ENCODE results near the gene FABP2. TPM values are rescaled to one million over a fixed set of nuclear protein-coding genes. Genes with fewer than 3 reads are reported as not detected.

Gene FABP2
- total and polyA plus RNA-seq, 9 donors: 0.11 to 0.60 TPM; not detected in 7

DNA sequence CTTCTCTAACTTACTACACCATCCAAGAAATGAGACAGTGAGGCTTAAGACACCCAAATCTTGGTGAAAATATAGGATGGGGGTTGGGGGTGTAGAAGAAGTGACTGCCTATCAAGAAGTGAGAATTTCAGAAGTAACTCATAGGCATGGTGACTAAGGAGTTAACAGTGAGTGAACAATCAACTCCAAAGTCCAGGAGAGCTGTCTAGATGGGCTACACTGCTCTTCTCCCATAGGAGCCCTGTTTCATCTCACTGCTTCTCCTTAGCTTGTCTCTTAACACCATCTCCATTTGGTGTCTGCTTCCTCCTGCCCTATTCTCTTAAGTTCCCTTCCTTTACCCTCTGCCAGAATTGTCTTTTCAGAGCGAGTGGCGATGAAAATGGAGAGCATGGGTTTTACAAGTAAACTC lies 22.7 kb downstream of the FABP2 start:
- peaks cover 6% of the 10 kb centered on the region for H3K4me1 ChIP-seq (ENCODE audit: insufficient read depth)
- no peaks in the 10 kb centered on the region for H3K27me3 ChIP-seq
- intact Hi-C loops (cut with DNase I): loop anchor here in 3 of 4 donors (10.0 kb wide), 2 partner anchors 314 to 564 kb away; no protein-coding TSS in a partner anchor
- no peak for DNase-seq
- 1 to 3% (median 1%) methylated on average over 2 of the region's 2 CpGs for WGBS, 3 donors
- no peak overlapping the region for H3K27ac ChIP-seq
- TF ChIP-seq EP300 (IDR thresholded peaks at IDR 0.05): no peak
- TF ChIP-seq, protein P1, sequence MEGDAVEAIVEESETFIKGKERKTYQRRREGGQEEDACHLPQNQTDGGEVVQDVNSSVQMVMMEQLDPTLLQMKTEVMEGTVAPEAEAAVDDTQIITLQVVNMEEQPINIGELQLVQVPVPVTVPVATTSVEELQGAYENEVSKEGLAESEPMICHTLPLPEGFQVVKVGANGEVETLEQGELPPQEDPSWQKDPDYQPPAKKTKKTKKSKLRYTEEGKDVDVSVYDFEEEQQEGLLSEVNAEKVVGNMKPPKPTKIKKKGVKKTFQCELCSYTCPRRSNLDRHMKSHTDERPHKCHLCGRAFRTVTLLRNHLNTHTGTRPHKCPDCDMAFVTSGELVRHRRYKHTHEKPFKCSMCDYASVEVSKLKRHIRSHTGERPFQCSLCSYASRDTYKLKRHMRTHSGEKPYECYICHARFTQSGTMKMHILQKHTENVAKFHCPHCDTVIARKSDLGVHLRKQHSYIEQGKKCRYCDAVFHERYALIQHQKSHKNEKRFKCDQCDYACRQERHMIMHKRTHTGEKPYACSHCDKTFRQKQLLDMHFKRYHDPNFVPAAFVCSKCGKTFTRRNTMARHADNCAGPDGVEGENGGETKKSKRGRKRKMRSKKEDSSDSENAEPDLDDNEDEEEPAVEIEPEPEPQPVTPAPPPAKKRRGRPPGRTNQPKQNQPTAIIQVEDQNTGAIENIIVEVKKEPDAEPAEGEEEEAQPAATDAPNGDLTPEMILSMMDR (IDR thresholded peaks at IDR 0.05): no peak
- no peak for TF ChIP-seq POLR2A (IDR thresholded peaks at IDR 0.05)
- no peaks in the 10 kb centered on the region for H3K36me3 ChIP-seq
- peak overlapping the region; percentile 47 for H3K4me3 ChIP-seq
- no peaks in the 10 kb centered on the region for H3K9me3 ChIP-seq

DNA sequence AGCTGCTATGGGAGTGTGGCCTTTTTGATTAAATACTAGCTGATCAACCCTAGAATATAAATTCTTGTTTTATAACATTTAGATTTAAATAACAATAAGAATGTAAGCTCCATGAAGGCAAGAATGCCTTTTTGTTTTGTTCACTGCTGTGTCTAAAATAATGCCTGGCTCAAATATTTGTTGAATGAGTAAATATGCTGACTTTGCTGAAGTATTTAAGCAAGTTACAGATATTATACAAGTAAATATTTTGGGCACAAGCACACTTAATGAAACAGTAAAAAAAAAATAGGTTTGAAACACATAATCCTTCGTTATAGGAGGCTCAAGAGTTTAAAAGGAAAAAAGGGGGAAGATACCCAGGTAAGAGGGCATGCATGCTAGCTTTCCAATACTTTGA lies 24.1 kb downstream of the FABP2 start:
- H3K27ac ChIP-seq: no peak overlapping the region
- no peaks in the 10 kb centered on the region for H3K9me3 ChIP-seq
- no peak for DNase-seq
- no peak overlapping the region for H3K4me3 ChIP-seq
- intact Hi-C loops (cut with DNase I): loop anchor here in 3 of 4 donors (10.0 kb wide), 2 partner anchors 313 to 563 kb away; no protein-coding TSS in a partner anchor
- no peak for TF ChIP-seq EP300 (IDR thresholded peaks at IDR 0.05)
- no peak for TF ChIP-seq POLR2A (IDR thresholded peaks at IDR 0.05)
- TF ChIP-seq, protein P1 (IDR thresholded peaks at IDR 0.05): no peak
- 83 to 93% (median 87%) methylated on average over 1 of the region's 1 CpG for WGBS, 3 donors
- no peaks in the 10 kb centered on the region for H3K27me3 ChIP-seq
- H3K36me3 ChIP-seq: no peaks in the 10 kb centered on the region
- H3K4me1 ChIP-seq (ENCODE audit: insufficient read depth): peaks cover 6% of the 10 kb centered on the region

DNA sequence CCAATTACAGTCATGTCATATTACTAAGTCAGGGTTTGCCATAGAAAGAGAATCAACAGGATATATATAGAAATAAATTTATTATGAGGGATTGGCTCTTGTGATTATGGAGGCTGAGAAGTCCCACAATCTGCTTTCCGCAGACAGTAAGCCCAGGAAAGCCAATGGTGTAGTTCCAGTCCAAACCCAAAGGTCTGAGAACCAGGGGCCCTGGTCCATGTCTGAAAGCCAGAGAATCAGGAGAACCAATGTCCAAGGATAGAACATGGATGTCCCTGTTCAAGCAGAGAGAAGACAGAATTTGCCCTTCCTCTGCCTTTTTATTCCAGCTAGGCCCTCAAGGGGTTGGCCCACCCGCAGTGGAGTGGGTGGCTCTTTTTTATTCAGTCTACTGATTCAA lies 25.6 kb downstream of the FABP2 start:
- WGBS, 3 donors: 97 to 98% (median 98%) methylated on average over 2 of the region's 2 CpGs
- H3K36me3 ChIP-seq: no peaks in the 10 kb centered on the region

DNA sequence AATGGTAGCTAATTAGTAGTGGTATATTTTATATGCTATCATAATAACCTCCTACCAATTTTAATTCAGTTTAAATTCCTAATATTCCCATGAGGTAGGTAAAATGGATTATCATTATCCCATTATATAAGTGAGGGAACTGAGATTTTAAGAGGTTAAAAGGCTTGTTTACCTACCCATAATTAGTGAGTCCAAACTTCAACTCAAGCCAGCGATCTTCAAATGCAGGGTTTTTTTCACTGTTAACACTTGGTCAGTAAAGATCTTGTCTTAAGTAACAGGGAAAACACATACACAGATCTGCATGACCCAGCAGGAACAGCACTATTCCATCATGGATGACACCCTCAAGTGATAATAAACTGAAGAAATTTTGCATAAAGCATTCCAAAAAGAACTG lies 31.3 kb downstream of the FABP2 start:
- no peak for DNase-seq
- no peaks in the 10 kb centered on the region for H3K27me3 ChIP-seq
- intact Hi-C loops (cut with DNase I): loop anchor here in 3 of 4 donors (5.0 to 10.0 kb wide), 3 partner anchors 306 to 556 kb away; no protein-coding TSS in a partner anchor
- TF ChIP-seq, protein P1 (IDR thresholded peaks at IDR 0.05): no peak
- TF ChIP-seq EP300 (IDR thresholded peaks at IDR 0.05) (no peak), POLR2A (IDR thresholded peaks at IDR 0.05) (no peak)
- no peaks in the 10 kb centered on the region for H3K9me3 ChIP-seq
- 65 to 67% (median 67%) methylated on average over 1 of the region's 1 CpG for WGBS, 3 donors
- H3K27ac ChIP-seq: no peak overlapping the region
- H3K4me3 ChIP-seq: no peak overlapping the region
- no peaks in the 10 kb centered on the region for H3K4me1 ChIP-seq (ENCODE audit: insufficient read depth)
- H3K36me3 ChIP-seq: no peaks in the 10 kb centered on the region

More for the DNA sequence above, 25.6 kb downstream of the FABP2 start:
- H3K4me3 ChIP-seq: no peak overlapping the region
- H3K4me1 ChIP-seq (ENCODE audit: insufficient read depth): peaks cover 6% of the 10 kb centered on the region
- H3K27ac ChIP-seq: no peak overlapping the region
- intact Hi-C loops (cut with DNase I): loop anchor here in 3 of 4 donors (10.0 kb wide), 2 partner anchors 312 to 562 kb away; no protein-coding TSS in a partner anchor
- TF ChIP-seq, protein P1 (IDR thresholded peaks at IDR 0.05): no peak
- TF ChIP-seq EP300 (IDR thresholded peaks at IDR 0.05) (no peak), POLR2A (IDR thresholded peaks at IDR 0.05) (no peak)
- H3K9me3 ChIP-seq: no peaks in the 10 kb centered on the region
- H3K27me3 ChIP-seq: no peaks in the 10 kb centered on the region
- no peak for DNase-seq
